NCI-H510A (cell line): Measurements from ENCODE around the gene CTIF.
"Not testable (repeated sequence)": the region's sequence is repeated elsewhere in the genome, so short reads cannot be mapped to it uniquely, and the experiment has no call there.

ENCODE experiments used
- DNase-seq: peaks from one replicate; lab custom pipeline; 2025; lab: John Stamatoyannopoulos, UW

Gene CTIF

DNA sequence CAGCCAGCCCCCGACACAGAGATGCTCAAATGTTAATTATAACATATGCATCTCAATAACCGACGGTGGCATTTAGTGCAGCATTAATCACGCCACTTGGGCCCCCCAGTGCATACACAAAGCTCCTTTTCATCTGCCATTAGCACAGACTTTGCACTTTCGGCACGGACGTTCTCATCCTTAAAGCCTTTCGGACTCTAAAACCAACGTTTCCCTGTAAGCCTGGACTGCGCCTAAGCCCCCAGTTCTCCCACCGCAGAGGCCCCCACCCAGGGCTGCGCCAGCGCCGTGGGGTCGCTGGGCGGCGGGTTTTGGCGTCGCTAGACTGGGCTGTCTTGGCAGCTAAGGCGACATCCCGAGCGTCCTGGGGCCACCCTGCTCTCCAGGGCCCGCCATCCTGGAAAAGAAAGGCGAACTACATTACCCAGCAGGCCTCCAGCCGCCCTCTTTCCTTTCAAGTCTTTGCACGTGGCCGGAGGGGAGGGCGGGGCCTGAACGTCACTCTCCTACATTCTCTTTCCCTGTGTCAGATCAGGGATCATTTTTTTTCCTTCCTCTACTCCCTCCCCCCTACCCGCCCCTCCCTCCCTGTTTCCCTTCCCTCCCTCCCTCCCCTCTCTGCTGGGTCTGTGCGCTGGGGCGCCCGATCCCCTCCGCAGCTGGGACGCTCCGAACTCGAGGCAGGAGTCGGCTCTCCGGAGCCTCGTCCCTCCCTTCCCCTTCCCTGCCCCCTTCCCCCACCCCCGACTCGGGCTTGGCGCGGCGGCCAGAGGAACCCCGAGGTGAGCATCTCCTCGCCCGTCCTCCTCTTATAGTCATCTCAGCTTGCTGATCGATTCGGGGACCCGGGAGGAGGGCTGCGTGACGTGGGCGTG lies at the start of gene CTIF:
Gene CTIF, plus strand, starts transcription at position 501 of the 875 bp plus-strand sequence. CDS start 80,535 bp downstream, outside the sequence.
- DNase-seq = peak; percentile 92

DNA sequence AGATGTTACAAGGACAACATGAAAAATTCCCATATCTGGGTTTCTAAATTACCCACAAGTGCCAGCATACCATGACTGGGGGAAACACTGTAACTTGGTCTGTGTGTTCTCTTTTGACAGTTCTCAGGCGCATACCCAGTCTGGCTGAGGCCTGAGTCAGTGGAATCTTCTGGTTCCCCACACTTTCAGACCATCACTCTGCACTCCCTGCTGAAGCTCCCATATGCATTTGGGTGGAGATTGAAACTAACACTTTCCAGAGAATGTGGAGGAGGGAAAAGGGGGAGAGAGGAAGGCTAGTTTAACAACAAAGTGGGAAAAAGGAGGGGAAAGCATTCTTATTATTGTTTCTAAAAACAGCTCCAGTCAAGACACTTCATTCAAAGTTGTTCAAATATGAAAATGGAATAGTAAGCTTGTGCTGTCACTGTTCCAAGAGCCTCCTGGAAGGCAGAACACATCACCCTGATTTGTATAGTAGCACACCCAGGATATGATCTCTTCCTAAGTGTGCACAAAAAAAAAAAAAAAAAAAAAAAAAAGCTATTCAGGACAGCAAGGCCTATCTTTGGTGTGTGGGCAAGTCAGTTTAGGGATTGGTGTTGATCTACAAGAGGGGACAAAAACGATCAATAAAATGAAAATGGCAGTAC lies 48.1 kb upstream of the CTIF start:
- DNase-seq = no peak

- no peak for DNase-seq
Observed at GRCh38 chr18:48492880-48493279, 46.0 kb upstream of the CTIF start.

DNA sequence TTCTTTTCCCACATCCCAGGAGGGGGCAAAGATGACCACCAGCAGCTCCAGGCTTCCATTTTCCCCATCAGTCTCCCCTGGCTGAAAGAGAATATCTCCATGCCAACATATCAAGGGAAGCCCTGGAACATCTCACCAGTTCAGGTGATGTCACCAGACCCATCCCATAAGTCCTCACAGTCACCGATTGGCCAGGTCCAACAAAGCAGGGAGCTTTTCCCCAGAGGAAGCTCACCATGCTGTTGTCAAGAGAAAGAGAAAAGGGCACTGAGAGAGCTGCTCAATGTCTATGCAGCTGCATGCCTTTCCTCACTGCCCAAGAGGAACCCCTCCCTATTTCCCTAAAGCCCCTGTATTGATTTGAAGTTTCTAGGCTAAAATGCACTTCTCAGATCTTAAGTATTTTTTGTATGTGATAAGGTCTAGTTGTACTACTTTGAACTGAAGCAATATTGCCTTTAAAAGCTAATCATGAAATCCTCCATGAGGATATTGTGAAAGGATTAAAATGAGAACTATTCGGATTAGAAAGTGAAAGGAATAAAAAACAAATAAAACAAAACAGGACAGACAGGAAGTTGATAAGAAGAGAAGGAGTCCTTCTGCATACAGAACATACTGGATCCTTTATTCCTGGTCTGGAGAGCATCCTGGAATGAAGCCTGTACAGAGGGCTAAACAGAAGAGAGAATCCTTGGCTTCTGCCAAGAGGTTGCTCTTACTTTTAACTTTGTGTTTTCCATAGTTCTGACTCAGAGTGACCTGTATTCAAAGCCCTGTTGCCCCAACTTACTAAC lies 45.2 kb upstream of the CTIF start:
- no peak for DNase-seq

GRCh38 chr18:48497863-48498262 lies 41.0 kb upstream of the CTIF start:
- DNase-seq = no peak

DNA sequence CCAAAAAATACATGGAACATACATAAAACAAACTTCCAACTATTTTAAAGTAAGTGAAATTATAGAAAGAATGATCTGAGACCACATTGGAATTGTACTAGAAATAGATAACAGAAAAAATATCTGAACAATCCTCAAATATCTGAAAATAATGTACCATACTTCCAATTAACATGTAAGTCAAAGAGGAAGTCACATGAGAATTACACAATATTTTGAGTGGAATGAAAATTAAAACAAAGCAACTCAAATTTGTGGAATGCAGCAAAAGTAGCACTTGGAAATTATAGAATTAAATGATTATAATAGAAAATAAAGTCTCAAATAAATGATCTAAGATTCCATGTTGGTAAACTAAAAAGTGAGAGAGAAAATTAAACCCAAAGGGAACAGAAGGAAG lies 38.3 kb upstream of the CTIF start:
- DNase-seq = no peak

DNA sequence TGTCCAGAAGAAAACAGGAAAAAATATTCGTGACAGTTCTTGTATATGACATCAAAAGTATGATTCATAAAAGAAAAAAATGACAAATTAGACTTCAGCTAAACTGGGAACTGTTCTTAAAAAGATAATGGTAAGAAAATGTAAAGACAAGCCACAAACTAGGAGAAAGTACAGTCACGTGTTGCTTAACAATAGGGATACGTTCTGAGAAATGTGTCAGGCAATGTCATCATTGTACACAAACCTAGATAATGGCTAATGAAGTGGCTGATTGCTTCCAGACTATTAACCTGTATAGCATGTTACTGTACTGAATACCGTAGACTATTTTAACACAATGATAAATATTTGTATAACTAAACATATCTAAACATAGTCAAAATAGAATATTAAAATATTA lies 35.9 kb upstream of the CTIF start:
- no peak for DNase-seq

- no peak for DNase-seq
Observed at GRCh38 chr18:48504819-48505218, 34.0 kb upstream of the CTIF start.

DNA sequence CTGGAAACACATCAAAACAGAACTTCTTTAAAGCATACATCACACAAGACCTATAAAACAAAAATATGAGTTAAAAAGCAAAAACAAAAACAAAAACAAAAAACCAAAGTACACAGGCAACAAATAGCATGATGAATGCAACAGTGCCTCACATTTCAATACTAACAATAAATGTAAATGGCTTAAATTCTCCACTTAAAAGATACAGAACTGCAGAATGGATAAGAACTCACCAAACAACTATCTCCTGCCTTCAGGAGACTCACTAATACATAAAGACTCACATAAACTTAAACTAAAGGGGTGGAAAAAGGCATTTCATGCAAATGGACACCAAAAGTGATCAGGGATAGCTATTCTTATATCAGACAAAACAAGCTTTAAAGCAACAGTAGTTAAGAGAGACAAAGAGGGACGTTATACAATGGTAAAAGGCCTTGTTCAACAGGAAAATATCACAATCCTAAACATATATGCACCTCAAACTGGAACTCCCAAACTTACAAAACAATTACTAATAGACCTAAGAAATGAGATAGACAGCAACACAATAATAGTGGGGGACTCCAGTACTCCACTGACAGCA lies 31.8 kb upstream of the CTIF start:
- DNase-seq = not testable (repeated sequence)

- DNase-seq = not testable (repeated sequence)
Observed at GRCh38 chr18:48512498-48512897, 26.3 kb upstream of the CTIF start.

DNA sequence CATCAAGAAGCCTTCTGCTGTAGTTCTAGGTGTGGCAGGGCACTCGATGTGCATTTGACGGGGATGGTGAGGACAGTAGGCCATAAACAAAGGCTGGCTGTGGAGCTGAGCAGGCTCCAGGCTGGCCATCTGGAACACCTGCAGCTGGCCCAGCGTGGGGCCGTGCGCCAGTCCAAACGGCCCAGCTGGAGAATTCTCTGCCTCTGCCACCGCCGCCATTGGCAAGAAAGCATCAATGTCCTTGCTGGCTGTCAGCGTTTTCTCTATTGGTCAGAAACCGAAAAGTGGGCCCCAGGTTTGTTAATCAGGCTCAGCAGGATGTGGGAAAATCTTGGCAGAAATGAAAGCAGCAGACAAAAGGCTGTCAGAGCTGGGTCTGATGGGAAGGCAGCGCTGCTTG lies 24.0 kb upstream of the CTIF start:
- DNase-seq = no peak

GRCh38 chr18:48517048-48517447 lies 21.8 kb upstream of the CTIF start:
- DNase-seq = no peak

DNA sequence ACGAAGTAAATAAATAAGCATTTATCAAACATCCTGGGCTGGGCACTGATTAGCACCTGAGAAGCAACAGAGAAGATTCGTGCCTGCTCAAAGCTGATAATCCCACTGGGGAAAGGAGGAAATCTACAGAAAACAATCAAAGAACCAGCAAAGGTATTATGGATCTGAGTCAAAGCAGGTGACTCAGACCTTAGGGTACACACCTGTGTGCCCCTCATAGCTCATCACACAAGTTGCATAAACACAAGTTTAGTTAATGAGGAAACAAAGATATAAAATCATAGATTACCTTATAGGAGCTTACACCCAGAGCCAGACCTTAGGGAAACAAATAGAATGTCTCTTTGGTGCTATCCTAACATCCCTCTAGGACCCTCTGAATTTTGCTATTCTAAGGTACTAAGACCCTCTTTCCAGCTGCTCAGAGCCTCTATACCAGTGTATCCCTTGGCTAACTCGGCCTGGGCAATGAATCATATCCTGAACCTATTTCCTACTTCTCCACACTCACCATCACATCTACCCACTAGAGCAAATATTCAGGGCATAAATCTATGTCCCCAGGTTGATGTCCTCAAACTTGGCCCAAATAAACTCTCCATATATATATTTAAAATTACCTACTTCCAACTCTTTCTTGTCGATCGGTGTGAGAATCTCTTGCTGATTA lies 19.3 kb upstream of the CTIF start:
- no peak for DNase-seq

GRCh38 chr18:48521723-48522122 lies 17.1 kb upstream of the CTIF start:
- DNase-seq = no peak

DNA sequence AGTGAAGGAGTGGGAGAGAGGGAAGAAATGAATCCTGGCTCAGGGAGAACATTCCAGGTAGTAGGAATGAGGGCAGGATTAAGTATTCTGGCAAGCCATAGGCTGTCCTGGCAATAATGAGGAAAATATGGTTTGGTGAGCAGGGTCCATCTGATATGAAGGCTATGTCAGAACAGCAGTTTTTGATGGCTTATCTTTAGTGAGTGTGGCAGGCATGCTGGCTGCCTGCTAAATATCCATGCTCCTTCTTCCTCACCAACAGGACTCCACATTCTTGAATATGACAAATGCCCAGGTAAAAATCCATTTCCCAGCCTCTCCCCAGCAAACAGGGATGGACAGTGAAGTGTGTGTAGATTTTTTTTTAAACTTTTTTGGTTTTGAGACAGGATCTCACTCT lies 13.2 kb upstream of the CTIF start:
- DNase-seq = no peak

DNA sequence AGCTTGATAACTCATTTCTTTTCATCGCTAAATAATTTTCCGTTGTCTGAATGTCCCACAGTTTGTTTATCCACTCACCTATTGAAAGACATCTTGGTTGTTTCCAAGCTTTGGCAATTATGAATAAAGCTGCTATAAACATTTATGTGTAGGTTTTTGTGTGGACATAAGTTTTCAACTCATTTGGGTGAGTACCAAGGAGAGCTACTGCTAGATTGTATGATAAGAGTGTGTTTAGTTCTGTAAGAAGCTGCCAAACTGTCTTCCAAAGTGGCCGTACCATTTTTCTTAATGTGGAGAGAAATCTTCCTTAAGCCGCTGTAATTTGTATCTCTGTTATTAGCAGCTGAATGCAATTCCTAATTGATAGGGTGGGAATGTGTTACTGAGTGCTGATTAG lies 11.4 kb upstream of the CTIF start:
- no peak for DNase-seq

DNA sequence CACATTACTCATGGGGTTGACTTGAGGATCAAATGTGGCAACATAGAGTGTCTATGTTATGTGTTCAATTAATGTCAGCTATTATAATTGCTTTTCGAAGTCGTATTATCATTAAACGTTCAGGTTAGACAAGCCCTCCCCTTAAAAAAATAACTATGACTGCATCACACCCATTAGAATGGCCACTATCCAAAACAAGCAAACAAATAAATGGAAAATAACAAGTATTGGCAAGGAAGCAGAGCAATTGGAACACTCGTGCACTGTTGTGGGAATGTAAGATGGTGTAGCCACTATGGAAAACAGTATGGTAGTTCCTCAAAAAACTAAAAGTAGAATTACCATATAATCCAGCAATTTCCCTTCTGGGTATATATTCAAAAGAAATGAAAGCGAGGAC lies 10.0 kb upstream of the CTIF start:
- DNase-seq = no peak

- no peak for DNase-seq
Observed at GRCh38 chr18:48529796-48530195, 9.0 kb upstream of the CTIF start.

- no peak for DNase-seq
Observed at GRCh38 chr18:48530399-48531081, 8.3 kb upstream of the CTIF start.

DNA sequence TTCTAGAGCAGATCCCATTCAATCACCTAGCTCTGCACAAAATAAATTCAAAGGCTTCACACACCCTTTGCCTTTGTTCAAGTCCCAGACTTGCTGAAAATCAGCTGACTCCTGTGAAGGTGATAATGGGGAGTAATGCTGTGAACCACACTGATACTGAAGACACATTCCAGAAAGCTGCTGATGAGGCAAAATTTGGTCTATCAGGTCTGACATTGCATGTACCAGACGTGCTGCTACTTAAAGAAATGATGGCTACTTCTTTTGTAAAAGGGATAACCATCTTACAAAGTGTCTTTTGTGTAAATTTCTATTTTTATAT lies 7.8 kb upstream of the CTIF start:
- DNase-seq = no peak

DNA sequence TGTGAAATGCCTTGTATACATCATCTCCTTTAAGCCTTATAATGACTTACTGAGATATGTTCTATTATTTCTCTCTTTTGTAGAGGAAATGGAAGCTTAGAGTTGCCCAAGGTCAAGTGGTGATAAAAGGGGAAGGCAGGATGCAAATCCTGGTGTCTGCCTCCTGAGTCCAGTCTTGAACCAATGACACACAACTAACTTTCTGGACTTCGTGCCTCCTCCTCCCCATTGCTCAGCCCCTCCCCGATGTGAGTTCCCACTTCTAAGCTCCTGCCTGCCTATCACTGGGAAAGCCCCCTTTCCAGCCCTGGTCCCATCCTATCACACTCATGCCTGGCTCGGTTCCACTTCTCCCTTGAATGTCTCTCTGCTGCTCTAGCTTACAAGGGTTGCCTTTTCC lies 6.9 kb upstream of the CTIF start:
- no peak for DNase-seq
